H1 (cell line): Measurements from ENCODE around the gene TYRP1. TPM values are rescaled to one million over a fixed set of nuclear protein-coding genes. Genes with fewer than 3 reads are reported as not detected.

Experiments
- CTCF ChIA-PET: fragments of 300-600 bp; sonication (Branson Sonifier 250); formaldehyde crosslinking; loops from one replicate; lab custom pipeline; 2021; ENCODE audit not compliant: partially characterized antibody; lab: Charles Lee
- POLR2A ChIA-PET: fragments of 300-600 bp; sonication (Branson Sonifier 250); formaldehyde crosslinking; loops from one replicate; lab custom pipeline; 2021; ENCODE audit warnings: inconsistent platforms; ENCODE audit not compliant: partially characterized antibody; lab: Charles Lee
- DNase-seq, 2 experiments: peaks; one replicate each; pipeline versions ENCODE4 v3.0.0 to v3.0.0-alpha.2; 2010 to 2022; ENCODE audit warnings: low spot score in 2 of 2, low read depth in 1 of 2, mixed read lengths in 1 of 2
- FAIRE-seq: peaks from 2 replicates; lab custom pipeline; 2011; peaks lifted over from hg19 to GRCh38; lab: Jason Lieb, UNC
- H2AFZ ChIP-seq: 2 replicates; pipeline ENCODE4 v1.8.1; 2012; ENCODE audit warnings: low read length, inconsistent platforms
- H2AK5ac ChIP-seq: 2 replicates; pipeline ENCODE4 v1.6.1; 2013; ENCODE audit warnings: low read depth, low read length
- H2BK120ac ChIP-seq: replicated peaks from 2 replicates; pipeline ENCODE3; 2013; ENCODE audit warnings: low read depth, low read length, inconsistent platforms
- H2BK12ac ChIP-seq: 2 replicates; pipeline ENCODE4 v1.6.1; 2013; ENCODE audit warnings: low read depth, low read length
- H2BK15ac ChIP-seq: 2 replicates; pipeline ENCODE4 v1.6.1; 2013; ENCODE audit warnings: low read length
- H2BK20ac ChIP-seq: 2 replicates; pipeline ENCODE4 v1.6.1; 2013; ENCODE audit warnings: low read length
- H2BK5ac ChIP-seq: 2 replicates; pipeline ENCODE4 v1.6.1; 2013; ENCODE audit warnings: low read depth, low read length
- H3K14ac ChIP-seq: 2 replicates; pipeline ENCODE4 v1.6.1; 2013; ENCODE audit warnings: inconsistent platforms; ENCODE audit not compliant: insufficient read length
- H3K18ac ChIP-seq: 2 replicates; pipeline ENCODE4 v1.6.1; 2013; ENCODE audit warnings: low read length; ENCODE audit errors: extremely low read depth
- H3K23ac ChIP-seq: 2 replicates; pipeline ENCODE4 v1.6.1; 2013; ENCODE audit warnings: inconsistent platforms; ENCODE audit not compliant: insufficient read length
- H3K23me2 ChIP-seq: 2 replicates; pipeline ENCODE4 v1.6.1; 2013; ENCODE audit warnings: low read depth, low read length
- H3K27ac ChIP-seq: 2 replicates; pipeline ENCODE4 v1.6.1; 2011; ENCODE audit warnings: low read depth, low read length, inconsistent platforms
- H3K27me3 ChIP-seq, 4 experiments: replicated peaks in 1 of 4; 1 replicate in 1 of 4; 2 replicates in 3 of 4; pipeline versions ENCODE4 v1.6.1 to v1.8.1; 2011 to 2013; ENCODE audit warnings: low read length in 3 of 4, mild to moderate bottlenecking in 3 of 4, inconsistent platforms in 2 of 4, mixed read lengths in 2 of 4, moderate library complexity in 1 of 4; ENCODE audit not compliant: control insufficient read depth in 3 of 4, insufficient read depth in 3 of 4; ENCODE audit errors: extremely low read depth in 1 of 4
- H3K36me3 ChIP-seq, 4 experiments: 2 replicates each; pipeline versions ENCODE4 v1.6.1 to v1.8.1; 2011 to 2013; ENCODE audit warnings: mild to moderate bottlenecking in 4 of 4, low read length in 3 of 4, moderate library complexity in 2 of 4, control low read depth in 1 of 4, inconsistent platforms in 1 of 4; ENCODE audit not compliant: insufficient read depth in 4 of 4, control insufficient read depth in 2 of 4
- H3K4ac ChIP-seq: replicated peaks from 2 replicates; pipeline ENCODE3; 2013; ENCODE audit warnings: low read length, low read depth, mixed read lengths, inconsistent platforms; ENCODE audit not compliant: insufficient read length
- H3K4me1 ChIP-seq, 4 experiments: replicated peaks in 1 of 4; 1 replicate in 1 of 4; 2 replicates in 3 of 4; pipeline versions ENCODE4 v1.6.1 to v1.8.1; 2011 to 2013; ENCODE audit warnings: low read length in 3 of 4, inconsistent platforms in 2 of 4, mixed read lengths in 1 of 4; ENCODE audit not compliant: insufficient read depth in 4 of 4, control insufficient read depth in 3 of 4
- H3K4me2 ChIP-seq, 2 experiments: 2 replicates each; pipeline versions ENCODE4 v1.6.1 to v1.8.1; 2011 to 2013; ENCODE audit warnings: low read depth in 2 of 2, low read length in 2 of 2, control low read depth in 1 of 2, inconsistent platforms in 1 of 2, mild to moderate bottlenecking in 1 of 2; ENCODE audit not compliant: insufficient read depth in 1 of 2
- H3K4me3 ChIP-seq, 4 experiments: fragments of 200-600, 300-600 bp in 1 of 4; sonication (generic), shearing (Covaris generic), sonication (Bioruptor Twin) in 1 of 4; 2 replicates each; pipeline versions ENCODE4 v1.5.1 to v1.8.1; 2011 to 2016; ENCODE audit warnings: low read length in 4 of 4, low read depth in 3 of 4, control low read depth in 2 of 4, inconsistent platforms in 2 of 4, mild to moderate bottlenecking in 2 of 4, mixed read lengths in 1 of 4, moderate library complexity in 1 of 4; ENCODE audit not compliant: insufficient read depth in 2 of 4; ENCODE audit errors: extremely low read depth in 1 of 4
- H3K56ac ChIP-seq: replicated peaks from 2 replicates; pipeline ENCODE3; 2013; ENCODE audit warnings: low read depth, mild to moderate bottlenecking, mixed read lengths, low read length, inconsistent platforms; ENCODE audit not compliant: insufficient read length
- H3K79me1 ChIP-seq: 2 replicates; pipeline ENCODE4 v1.6.1; 2013; ENCODE audit warnings: low read depth, low read length, control low read depth
- H3K79me2 ChIP-seq, 2 experiments: 2 replicates each; pipeline versions ENCODE4 v1.6.1 to v1.8.1; 2012 to 2013; ENCODE audit warnings: low read length in 2 of 2, mild to moderate bottlenecking in 2 of 2, inconsistent platforms in 1 of 2; ENCODE audit not compliant: insufficient read depth in 2 of 2, control insufficient read depth in 1 of 2
- H3K9ac ChIP-seq, 4 experiments: replicated peaks in 1 of 4; 1 replicate in 1 of 4; 2 replicates in 3 of 4; pipeline versions ENCODE4 v1.6.1 to v1.8.1; 2011 to 2013; ENCODE audit warnings: low read depth in 3 of 4, low read length in 3 of 4, control low read depth in 2 of 4, mild to moderate bottlenecking in 2 of 4, moderate library complexity in 2 of 4, inconsistent platforms in 1 of 4; ENCODE audit errors: extremely low read depth in 1 of 4
- H3K9me3 ChIP-seq, 2 experiments: 2 replicates each; pipeline versions ENCODE4 v1.6.1 to v1.8.1; 2012 to 2013; ENCODE audit warnings: mild to moderate bottlenecking in 2 of 2, moderate library complexity in 2 of 2, control low read depth in 1 of 2, inconsistent platforms in 1 of 2, low read depth in 1 of 2, low read length in 1 of 2, mixed read lengths in 1 of 2; ENCODE audit not compliant: insufficient read depth in 2 of 2
- H4K20me1 ChIP-seq, 2 experiments: replicated peaks in 1 of 2; 2 replicates each; pipeline versions ENCODE3 to v1.8.1; 2011 to 2013; ENCODE audit warnings: inconsistent platforms in 2 of 2, low read length in 2 of 2, mild to moderate bottlenecking in 1 of 2; ENCODE audit not compliant: insufficient read depth in 2 of 2, control insufficient read depth in 1 of 2
- H4K5ac ChIP-seq: 2 replicates; pipeline ENCODE4 v1.6.1; 2013; ENCODE audit warnings: low read length, low read depth, mixed read lengths, inconsistent platforms; ENCODE audit not compliant: insufficient read length
- H4K8ac ChIP-seq: 2 replicates; pipeline ENCODE4 v1.8.0; 2013; ENCODE audit warnings: mild to moderate bottlenecking, moderate library complexity, low read length, inconsistent platforms; ENCODE audit not compliant: insufficient read depth; ENCODE audit errors: extremely low read depth
- H4K91ac ChIP-seq: replicated peaks from 2 replicates; pipeline ENCODE3; 2013; ENCODE audit warnings: low read length, mixed read lengths, inconsistent platforms; ENCODE audit not compliant: insufficient read length
- CTCF ChIP-seq, 3 experiments: IDR thresholded peaks; 1 replicate in 2 of 3; 2 replicates in 1 of 3; pipeline versions ENCODE4 v1.5.1 to v1.6.1; 2011; ENCODE audit warnings: low read length in 3 of 3, mild to moderate bottlenecking in 3 of 3, inconsistent platforms in 2 of 3, low read depth in 1 of 3, moderate library complexity in 1 of 3; ENCODE audit not compliant: insufficient read depth in 1 of 3; ENCODE audit errors: control extremely low read depth in 1 of 3
- JUN ChIP-seq: IDR thresholded peaks from 2 replicates; pipeline ENCODE4 v1.6.1; 2011; ENCODE audit warnings: low read depth, mild to moderate bottlenecking, improper control_type of control experiment, low read length
- MAX ChIP-seq: IDR thresholded peaks from 2 replicates; pipeline ENCODE4 v1.6.1; 2012; ENCODE audit warnings: inconsistent platforms
- SRF ChIP-seq: IDR thresholded peaks from 2 replicates; pipeline ENCODE4 v1.6.1; 2011; ENCODE audit warnings: mild to moderate bottlenecking, low read depth, low read length, moderate library complexity
- SUZ12 ChIP-seq: fragments of 200-600 bp; sonication (generic); IDR thresholded peaks from 2 replicates; pipeline ENCODE4 v1.6.1; 2012; ENCODE audit warnings: mild to moderate bottlenecking, inconsistent platforms, low read length, moderate library complexity, mixed read lengths
- ZNF274 ChIP-seq: IDR thresholded peaks from 2 replicates; pipeline ENCODE4 v1.7.0; 2012; ENCODE audit warnings: low read length, borderline replicate concordance; ENCODE audit errors: extremely low read depth
- WGBS, 2 experiments: shearing (Covaris generic) in 1 of 2; methylation state at CpG; one replicate each; pipeline versions ENCODE4 v1.1.6 to v1.1.7; 2013 to 2015; ENCODE audit warnings: low lambda C conversion rate in 2 of 2, mixed read lengths in 2 of 2, inconsistent platforms in 1 of 2, low coverage in 1 of 2, missing lambda C conversion rate in 1 of 2; ENCODE audit not compliant: insufficient replicate concordance in 2 of 2, insufficient coverage in 1 of 2, insufficient read length in 1 of 2; ENCODE audit errors: extremely low coverage in 1 of 2, missing lambda C conversion rate in 1 of 2; 5-methylcytosine and 5-hydroxymethylcytosine counted together
- polyA plus RNA-seq, 7 experiments: library from polyadenylated mRNA; depleted of rRNA in 3 of 7; stranded (reverse) in 5 of 7; unstranded in 2 of 7; fragments of >200 nt in 5 of 7; fragments of 200-250 nt in 2 of 7; gene quantifications; 1 replicate in 5 of 7; 2 replicates in 1 of 7; 4 replicates in 1 of 7; pipeline versions ENCODE4 v1.2.1 to v1.2.3, GENCODE V29; 2011 to 2013; ENCODE audit warnings: missing spikeins in 2 of 7, mixed read lengths in 2 of 7
- total RNA-seq: library from RNA; stranded (reverse); fragmentation: NEBNext Ultra II Directional; extraction: Animal tissue kit (Norgen Biotek cat#: 25700); gene quantifications from 2 replicates; pipeline ENCODE4 v1.2.1, GENCODE V29; 2021
- TF ChIP-seq, protein P1 (sequence below): IDR thresholded peaks from 2 replicates; pipeline ENCODE4 v1.6.1; 2012; ENCODE audit warnings: inconsistent platforms

The TYRP1 gene
- total and polyA plus RNA-seq, 2 of the 8 experiments (the other 6 are each of a cell fraction or from before 2014, with no cell fraction given): 0.15 TPM; not detected in 1

DNA sequence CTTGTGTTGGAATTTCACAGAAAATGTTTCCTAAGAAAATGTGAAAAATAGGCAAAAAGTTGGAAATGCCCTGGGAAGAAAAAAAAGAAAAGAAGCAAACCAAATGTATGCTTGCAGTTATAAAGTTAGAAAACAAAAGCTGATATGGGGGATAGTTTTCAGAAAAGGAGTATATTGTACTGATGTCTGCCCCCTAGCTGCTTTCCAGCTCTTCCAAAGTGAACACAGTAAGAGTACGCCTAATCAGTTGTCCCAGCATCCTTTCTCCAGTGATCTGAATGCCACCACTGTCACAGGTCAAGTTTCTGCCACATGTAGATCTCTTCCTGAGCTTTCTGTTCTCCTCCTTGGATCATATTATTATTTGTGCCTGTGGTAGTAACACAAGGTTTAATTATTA, 5.8 kb downstream of the TYRP1 start:
- POLR2A ChIA-PET: no interaction called here

More for the DNA sequence above, 5.8 kb downstream of the TYRP1 start:
- no peak overlapping the region for H3K4ac ChIP-seq
- DNase-seq: no peak
- no peak overlapping the region for H2BK15ac ChIP-seq
- H3K23me2 ChIP-seq: no peaks in the 10 kb centered on the region
- no peaks in the 10 kb centered on the region for H3K36me3 ChIP-seq
- no peak overlapping the region for H2BK20ac ChIP-seq
- no peaks in the 10 kb centered on the region for H3K27me3 ChIP-seq
- H3K18ac ChIP-seq: no peak overlapping the region
- no peak overlapping the region for H3K14ac ChIP-seq
- H2BK120ac ChIP-seq: no peak overlapping the region
- H3K4me1 ChIP-seq: no peaks in the 10 kb centered on the region
- H4K20me1 ChIP-seq: no peaks in the 10 kb centered on the region
- no peak overlapping the region for H3K4me2 ChIP-seq
- H2BK12ac ChIP-seq: no peak overlapping the region
- H3K9ac ChIP-seq: no peak overlapping the region
- no peak overlapping the region for H2AK5ac ChIP-seq
- no peak for TF ChIP-seq MAX
- TF ChIP-seq JUN: no peak
- no peak for TF ChIP-seq SRF
- TF ChIP-seq CTCF (IDR thresholded peaks at IDR 0.05; ENCODE audit: control extremely low read depth in 1 of 3, insufficient read depth in 1 of 3, low read depth in 1 of 3, low read length in 3 of 3): peak in 1 of 3 experiments; percentile 20; a peak in 1 of 4 replicates
- no peak for TF ChIP-seq SUZ12
- TF ChIP-seq, protein P1, sequence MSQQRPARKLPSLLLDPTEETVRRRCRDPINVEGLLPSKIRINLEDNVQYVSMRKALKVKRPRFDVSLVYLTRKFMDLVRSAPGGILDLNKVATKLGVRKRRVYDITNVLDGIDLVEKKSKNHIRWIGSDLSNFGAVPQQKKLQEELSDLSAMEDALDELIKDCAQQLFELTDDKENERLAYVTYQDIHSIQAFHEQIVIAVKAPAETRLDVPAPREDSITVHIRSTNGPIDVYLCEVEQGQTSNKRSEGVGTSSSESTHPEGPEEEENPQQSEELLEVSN: no peak
- TF ChIP-seq ZNF274: no peak
- 85% methylated on average over 1 of the region's 1 CpG; no CpG with 5 or more reads in 1 of the 2 experiments for WGBS, 2 experiments
- no peak overlapping the region for H2BK5ac ChIP-seq
- no peak overlapping the region for H3K4me3 ChIP-seq
- no peak overlapping the region for H3K27ac ChIP-seq
- H3K9me3 ChIP-seq: no peaks in the 10 kb centered on the region
- no peak overlapping the region for H2AFZ ChIP-seq
- no peak overlapping the region for H4K91ac ChIP-seq
- H4K5ac ChIP-seq: no peak overlapping the region
- H3K23ac ChIP-seq: no peak overlapping the region
- H4K8ac ChIP-seq: no peak overlapping the region
- no peak overlapping the region for H3K56ac ChIP-seq
- no peaks in the 10 kb centered on the region for H3K79me2 ChIP-seq
- no peak for FAIRE-seq
- CTCF ChIA-PET: interaction anchor here (0.9 to 1.8 kb wide), 8 partner anchors 9 to 441 kb away, joined by 3 to 7 read pairs (median 4); no protein-coding TSS in a partner anchor
- H3K79me1 ChIP-seq: no peaks in the 10 kb centered on the region
